ENCODE data around the gene RFT1.

The RFT1 gene

GRCh38 chr3:53114412-53115074 is 15.7 kb downstream of the RFT1 start:
- Histone ChIP-seq H3K9ac (ENCODE audit: insufficient read length) (no peak overlapping the region), H3K36me3 (ENCODE audit: insufficient read depth, low read length) (peaks cover 12% of the 10 kb centered on the region; the same call in 1 of the 2 replicates), H3K4me3 (no peak overlapping the region), H3K9me3 (ENCODE audit: low read depth, low read length) (no peaks in the 10 kb centered on the region), H3K27ac (no peak overlapping the region)
- no peak for DNase-seq (ENCODE audit: low read depth, low spot score)
- TF ChIP-seq EZH2 (IDR thresholded peaks at IDR 0.05) (no peak), FOXP2 (optimal IDR thresholded peaks at IDR 0.05; ENCODE audit: control extremely low read depth, extremely low read length, insufficient read depth) (no peak), POLR2AphosphoS5 (IDR thresholded peaks at IDR 0.05; ENCODE audit: borderline replicate concordance, low read depth, low read length) (no peak)

- H3K27ac ChIP-seq, result no peak overlapping the region
- no peaks in the 10 kb centered on the region for H3K9me3 ChIP-seq (ENCODE audit: low read depth, low read length)
- peaks cover 10% of the 10 kb centered on the region; the same call in 1 of the 2 replicates for H3K36me3 ChIP-seq (ENCODE audit: insufficient read depth, low read length)
- DNase-seq (ENCODE audit: low read depth, low spot score), result no peak
- H3K9ac ChIP-seq (ENCODE audit: insufficient read length), result no peak overlapping the region
- TF ChIP-seq POLR2AphosphoS5 (IDR thresholded peaks at IDR 0.05; ENCODE audit: borderline replicate concordance, low read depth, low read length), result no peak
- no peak for TF ChIP-seq FOXP2 (optimal IDR thresholded peaks at IDR 0.05; ENCODE audit: control extremely low read depth, extremely low read length, insufficient read depth)
- TF ChIP-seq EZH2 (IDR thresholded peaks at IDR 0.05), result no peak
- no peak overlapping the region for H3K4me3 ChIP-seq
Measured at GRCh38 chr3:53114011-53114400, 16.2 kb downstream of the RFT1 start.

GRCh38 chr3:53113293-53114010 is 16.8 kb downstream of the RFT1 start:
- H3K4me3 ChIP-seq, result no peak overlapping the region
- H3K27ac ChIP-seq, result no peak overlapping the region
- no peak for TF ChIP-seq EZH2 (IDR thresholded peaks at IDR 0.05)
- no peak for TF ChIP-seq POLR2AphosphoS5 (IDR thresholded peaks at IDR 0.05; ENCODE audit: borderline replicate concordance, low read depth, low read length)
- no peak for TF ChIP-seq FOXP2 (optimal IDR thresholded peaks at IDR 0.05; ENCODE audit: control extremely low read depth, extremely low read length, insufficient read depth)
- H3K9ac ChIP-seq (ENCODE audit: insufficient read length), result no peak overlapping the region
- H3K9me3 ChIP-seq (ENCODE audit: low read depth, low read length), result no peaks in the 10 kb centered on the region
- peaks cover 7% of the 10 kb centered on the region; the same call in 1 of the 2 replicates for H3K36me3 ChIP-seq (ENCODE audit: insufficient read depth, low read length)
- DNase-seq (ENCODE audit: low read depth, low spot score), result no peak

- no peaks in the 10 kb centered on the region; the same call in 1 of the 2 replicates for H3K36me3 ChIP-seq (ENCODE audit: insufficient read depth, low read length)
- H3K27ac ChIP-seq, result no peak overlapping the region
- no peaks in the 10 kb centered on the region for H3K9me3 ChIP-seq (ENCODE audit: low read depth, low read length)
- TF ChIP-seq FOXP2 (optimal IDR thresholded peaks at IDR 0.05; ENCODE audit: control extremely low read depth, extremely low read length, insufficient read depth), result no peak
- no peak for TF ChIP-seq POLR2AphosphoS5 (IDR thresholded peaks at IDR 0.05; ENCODE audit: borderline replicate concordance, low read depth, low read length)
- TF ChIP-seq EZH2 (IDR thresholded peaks at IDR 0.05), result no peak
- no peak overlapping the region for H3K9ac ChIP-seq (ENCODE audit: insufficient read length)
- H3K4me3 ChIP-seq, result no peak overlapping the region
- DNase-seq (ENCODE audit: low read depth, low spot score), result no peak
Measured at GRCh38 chr3:53111822-53112221, 18.4 kb downstream of the RFT1 start.

GRCh38 chr3:53109891-53110771 is 20.1 kb downstream of the RFT1 start:
- DNase-seq (ENCODE audit: low read depth, low spot score), result no peak
- Histone ChIP-seq H3K27ac (no peak overlapping the region), H3K36me3 (ENCODE audit: insufficient read depth, low read length) (no peaks in the 10 kb centered on the region; the same call in 1 of the 2 replicates), H3K4me3 (no peak overlapping the region), H3K9ac (ENCODE audit: insufficient read length) (no peak overlapping the region), H3K9me3 (ENCODE audit: low read depth, low read length) (no peaks in the 10 kb centered on the region)
- TF ChIP-seq FOXP2 (optimal IDR thresholded peaks at IDR 0.05; ENCODE audit: control extremely low read depth, extremely low read length, insufficient read depth) (no peak), EZH2 (IDR thresholded peaks at IDR 0.05) (no peak), POLR2AphosphoS5 (IDR thresholded peaks at IDR 0.05; ENCODE audit: borderline replicate concordance, low read depth, low read length) (no peak)

GRCh38 chr3:53109190-53109589 is 21.0 kb downstream of the RFT1 start:
- no peak overlapping the region for H3K27ac ChIP-seq
- TF ChIP-seq EZH2 (IDR thresholded peaks at IDR 0.05), result no peak
- no peak overlapping the region for H3K9ac ChIP-seq (ENCODE audit: insufficient read length)
- H3K36me3 ChIP-seq (ENCODE audit: insufficient read depth, low read length), result no peaks in the 10 kb centered on the region; the same call in 1 of the 2 replicates
- DNase-seq (ENCODE audit: low read depth, low spot score), result no peak
- H3K4me3 ChIP-seq, result no peak overlapping the region
- H3K9me3 ChIP-seq (ENCODE audit: low read depth, low read length), result no peaks in the 10 kb centered on the region

GRCh38 chr3:53104762-53105161 is 25.5 kb downstream of the RFT1 start:
- H3K9me3 ChIP-seq (ENCODE audit: low read depth, low read length), result no peaks in the 10 kb centered on the region
- no peak overlapping the region for H3K9ac ChIP-seq (ENCODE audit: insufficient read length)
- H3K36me3 ChIP-seq (ENCODE audit: insufficient read depth, low read length), result peaks cover 3% of the 10 kb centered on the region; the same call in 1 of the 2 replicates
- H3K4me3 ChIP-seq, result no peak overlapping the region
- no peak for DNase-seq (ENCODE audit: low read depth, low spot score)
- no peak for TF ChIP-seq POLR2AphosphoS5 (IDR thresholded peaks at IDR 0.05; ENCODE audit: borderline replicate concordance, low read depth, low read length)
- TF ChIP-seq FOXP2 (optimal IDR thresholded peaks at IDR 0.05; ENCODE audit: control extremely low read depth, extremely low read length, insufficient read depth), result no peak
- no peak for TF ChIP-seq EZH2 (IDR thresholded peaks at IDR 0.05)
- H3K27ac ChIP-seq, result no peak overlapping the region
